ENCODE measurements around the gene VPS25. TPM values are rescaled to one million over a fixed set of nuclear protein-coding genes. Genes with fewer than 3 reads are reported as not detected.
"Not testable (repeated sequence)": the region's sequence is repeated elsewhere in the genome, so short reads cannot be mapped to it uniquely, and the experiment has no call there.

VPS25 gene
- total RNA-seq = 10 to 100 TPM; 61.0 to 63.5 TPM

- Mint-ChIP-seq H3K9me3 (no peaks in the 10 kb centered on the region), H3K36me3 (peaks cover 9% of the 10 kb centered on the region), H3K4me3 (peak within 1 kb of the TSS; percentile 100), H3K27ac (peak within 1 kb of the TSS; percentile 97), H3K27me3 (peaks cover 2% of the 10 kb centered on the region), H3K4me1 (peaks cover 22% of the 10 kb centered on the region)
- peak; percentile 74 for DNase-seq
- ATAC-seq (ENCODE audit: low read depth) = peak; percentile 87
- POLR2A ChIA-PET = interaction anchor here (0.8 to 2.4 kb wide), 20 partner anchors 9 to 595 kb away, joined by 3 to 19 read pairs (median 4); partner anchors contain the start of genes BECN1, CNTD1, COA3 and PLEKHH3
Measured at GRCh38 chr17:42773290-42774035, at the start of gene VPS25. TSS of gene VPS25 (plus strand) at chr17:42773449. CDS start at chr17:42773476, 27 bp downstream.

- POLR2A ChIA-PET = no interaction called here
- H3K36me3 Mint-ChIP-seq = peaks cover 30% of the 10 kb centered on the region
Measured at GRCh38 chr17:42723636-42724035, 49.6 kb upstream of the VPS25 start.

DNA sequence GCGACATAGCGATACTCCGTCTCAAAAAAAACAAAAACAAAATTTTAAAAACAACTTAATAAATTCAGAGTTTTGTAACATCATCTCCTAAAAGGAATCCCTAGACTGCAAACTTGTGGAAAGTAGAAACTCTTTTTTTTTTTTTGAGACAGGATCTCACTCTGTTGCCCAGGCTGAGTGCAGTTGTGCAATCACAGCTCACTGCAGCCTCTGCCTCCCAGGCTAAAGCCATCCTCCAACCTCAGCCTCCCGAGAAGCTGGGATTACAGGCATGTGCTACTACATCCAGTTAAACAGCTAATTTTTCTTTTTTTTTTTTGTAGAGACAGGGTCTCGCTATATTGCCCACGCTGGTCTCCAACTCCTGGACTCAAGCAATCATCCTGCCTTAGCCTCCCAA lies 48.1 kb upstream of the VPS25 start:
- DNase-seq = no peak
- peaks cover 23% of the 10 kb centered on the region for H3K36me3 Mint-ChIP-seq

More at GRCh38 chr17:42723636-42724035, 49.6 kb upstream of the VPS25 start:
- Mint-ChIP-seq H3K9me3 (no peaks in the 10 kb centered on the region), H3K27ac (no peak overlapping the region), H3K4me1 (no peaks in the 10 kb centered on the region), H3K27me3 (no peaks in the 10 kb centered on the region), H3K4me3 (no peak overlapping the region)
- no peak for DNase-seq
- no peak for ATAC-seq (ENCODE audit: low read depth)

DNA sequence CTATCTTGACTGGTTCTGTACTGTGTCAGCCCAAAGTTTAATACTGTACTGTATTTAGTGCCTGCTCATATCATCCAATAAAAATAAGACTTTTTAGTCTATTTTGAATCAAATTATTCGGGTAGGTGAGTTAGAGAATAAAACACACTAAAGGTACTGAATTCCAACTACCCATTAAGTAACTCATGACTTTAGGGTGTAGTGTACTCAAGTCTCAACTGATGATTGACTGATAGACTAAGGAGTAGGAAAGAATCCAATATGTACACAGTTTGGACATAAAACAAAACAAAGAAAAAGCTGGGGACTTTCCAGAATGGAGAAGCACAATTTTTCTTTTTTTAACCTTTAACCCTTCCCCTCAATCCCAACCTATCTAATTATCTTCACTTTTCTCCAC lies 32.5 kb upstream of the VPS25 start:
- Mint-ChIP-seq H3K27me3 (peaks cover 6% of the 10 kb centered on the region), H3K36me3 (no peaks in the 10 kb centered on the region), H3K4me1 (peaks cover 15% of the 10 kb centered on the region), H3K27ac (no peak overlapping the region), H3K9me3 (no peaks in the 10 kb centered on the region), H3K4me3 (no peak overlapping the region)
- DNase-seq = no peak
- ATAC-seq (ENCODE audit: low read depth) = no peak
- POLR2A ChIA-PET = no interaction called here

More for the DNA sequence above, 48.1 kb upstream of the VPS25 start:
- Mint-ChIP-seq H3K9me3 (no peaks in the 10 kb centered on the region), H3K27me3 (no peaks in the 10 kb centered on the region), H3K27ac (no peak overlapping the region), H3K4me1 (no peaks in the 10 kb centered on the region), H3K4me3 (no peak overlapping the region)
- POLR2A ChIA-PET = interaction anchor here (0.5 to 0.9 kb wide), 3 partner anchors 39 to 204 kb away, joined by 3 to 4 read pairs (median 4); partner anchors contain the start of gene VPS25
- ATAC-seq (ENCODE audit: low read depth) = no peak

DNA sequence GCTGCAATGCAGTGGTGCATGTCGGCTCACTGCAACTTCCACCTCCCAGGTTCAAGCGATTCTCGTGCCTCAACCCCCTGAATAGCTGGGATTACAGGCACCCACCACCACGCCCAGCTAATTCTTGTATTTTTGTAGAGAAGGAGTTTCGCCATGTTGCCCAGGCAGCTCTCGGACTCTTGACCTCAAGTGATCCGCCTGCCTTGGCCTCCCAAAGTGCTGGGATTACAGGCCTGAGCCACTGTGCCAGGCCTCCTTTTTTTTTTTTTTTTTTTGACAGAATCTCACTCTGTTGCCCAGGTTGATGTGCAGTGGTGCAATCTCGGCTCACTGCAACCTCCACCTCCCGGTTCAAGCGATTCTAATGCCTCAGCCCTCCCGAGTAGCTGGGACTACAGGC lies 30.3 kb upstream of the VPS25 start:
- H3K36me3 Mint-ChIP-seq; ATAC-seq (ENCODE audit: low read depth); H3K9me3 Mint-ChIP-seq; DNase-seq; H3K27ac Mint-ChIP-seq; H3K4me3 Mint-ChIP-seq: not testable (repeated sequence)
- Mint-ChIP-seq H3K4me1 (peaks cover 15% of the 10 kb centered on the region), H3K27me3 (peaks cover 24% of the 10 kb centered on the region)
- POLR2A ChIA-PET = interaction anchor here (0.6 to 0.7 kb wide), 4 partner anchors 8 to 574 kb away, joined by 3 to 5 read pairs (median 4); no protein-coding TSS in a partner anchor

GRCh38 chr17:42743595-42744282 lies 29.5 kb upstream of the VPS25 start:
- no peak for DNase-seq
- Mint-ChIP-seq H3K4me3 (peak overlapping the region; percentile 97), H3K36me3 (no peaks in the 10 kb centered on the region), H3K27ac (peak overlapping the region; percentile 95), H3K9me3 (no peaks in the 10 kb centered on the region), H3K4me1 (peaks cover 15% of the 10 kb centered on the region), H3K27me3 (peaks cover 31% of the 10 kb centered on the region)
- no peak for ATAC-seq (ENCODE audit: low read depth)
- POLR2A ChIA-PET = interaction anchor here (0.7 kb wide), 1 partner anchor 9 kb away, joined by 4 read pairs; no protein-coding TSS in a partner anchor

- peak overlapping the region; percentile 95 for H3K27ac Mint-ChIP-seq
- peak overlapping the region; percentile 97 for H3K4me3 Mint-ChIP-seq
- POLR2A ChIA-PET = no interaction called here
- H3K4me1 Mint-ChIP-seq = peaks cover 15% of the 10 kb centered on the region
- no peaks in the 10 kb centered on the region for H3K36me3 Mint-ChIP-seq
- H3K27me3 Mint-ChIP-seq = peaks cover 36% of the 10 kb centered on the region
- DNase-seq (no peak), ATAC-seq (ENCODE audit: low read depth) (peak; percentile 55)
- H3K9me3 Mint-ChIP-seq = no peaks in the 10 kb centered on the region
Measured at GRCh38 chr17:42744283-42744805, 28.9 kb upstream of the VPS25 start.

DNA sequence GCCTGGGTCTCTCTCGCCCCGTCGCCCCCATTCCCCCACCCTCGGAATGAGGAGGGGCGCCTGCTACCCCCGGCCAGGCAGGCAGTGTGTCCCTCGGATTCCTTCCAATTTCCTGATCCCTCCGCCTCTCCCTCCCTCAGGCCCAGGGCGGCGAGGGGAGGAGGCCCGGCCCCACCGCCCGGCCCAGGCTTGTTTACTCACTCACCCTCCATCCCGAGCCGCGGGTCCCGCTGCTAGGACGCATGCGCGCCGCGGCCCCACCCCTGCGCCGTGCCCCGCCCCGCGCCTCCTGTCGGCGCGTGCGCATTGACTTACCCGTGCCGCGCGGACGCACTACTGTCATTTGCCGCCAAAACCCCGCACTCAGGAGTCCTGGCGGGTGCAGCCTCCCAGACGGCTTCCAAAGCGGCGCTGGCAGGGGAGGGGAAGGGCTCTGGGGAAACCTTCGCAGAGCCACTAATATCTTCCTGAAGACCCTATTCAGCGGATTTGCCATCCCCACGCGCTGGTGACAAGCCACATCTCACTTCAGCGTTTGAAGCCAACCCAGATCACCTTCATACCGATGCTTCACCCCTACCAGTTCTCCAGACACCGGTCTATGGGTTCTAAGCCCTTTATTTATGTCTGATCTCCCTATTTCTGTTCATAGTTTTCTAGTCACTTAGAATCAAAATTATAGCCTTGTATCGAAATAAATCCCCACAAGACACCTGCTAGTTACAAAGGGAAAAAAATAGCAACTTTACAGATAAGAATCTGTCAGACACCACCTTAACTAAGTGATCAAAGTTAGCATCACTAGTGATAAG lies 28.2 kb upstream of the VPS25 start, which contains the start of gene EZH1:
EZH1 (minus strand) TSS at position 235 of the 812 bp plus-strand sequence. CDS start 16,099 bp downstream, outside the sequence.
- peaks cover 36% of the 10 kb centered on the region for H3K27me3 Mint-ChIP-seq
- H3K9me3 Mint-ChIP-seq = no peaks in the 10 kb centered on the region
- peaks cover 15% of the 10 kb centered on the region for H3K4me1 Mint-ChIP-seq
- POLR2A ChIA-PET = no interaction called here
- ATAC-seq (ENCODE audit: low read depth) (peak; percentile 95), DNase-seq (peak; percentile 97)
- H3K36me3 Mint-ChIP-seq = no peaks in the 10 kb centered on the region
- peak within 1 kb of the TSS; percentile 95 for H3K27ac Mint-ChIP-seq
- H3K4me3 Mint-ChIP-seq = peak within 1 kb of the TSS; percentile 97

GRCh38 chr17:42748202-42748907 lies 24.9 kb upstream of the VPS25 start:
- ATAC-seq (ENCODE audit: low read depth) = no peak
- Mint-ChIP-seq H3K4me3 (no peak overlapping the region), H3K27ac (no peak overlapping the region), H3K27me3 (peaks cover 53% of the 10 kb centered on the region), H3K36me3 (no peaks in the 10 kb centered on the region), H3K4me1 (peaks cover 15% of the 10 kb centered on the region), H3K9me3 (no peaks in the 10 kb centered on the region)
- POLR2A ChIA-PET = no interaction called here
- no peak for DNase-seq

GRCh38 chr17:42748908-42749798 lies 24.1 kb upstream of the VPS25 start:
- Mint-ChIP-seq H3K4me1 (peaks cover 8% of the 10 kb centered on the region), H3K27ac (no peak overlapping the region), H3K27me3 (peaks cover 58% of the 10 kb centered on the region), H3K9me3 (no peaks in the 10 kb centered on the region), H3K36me3 (no peaks in the 10 kb centered on the region), H3K4me3 (no peak overlapping the region)
- POLR2A ChIA-PET = interaction anchor here (0.9 to 1.1 kb wide), 3 partner anchors 11 to 24 kb away, joined by 3 to 4 read pairs (median 3); partner anchors contain the start of genes RAMP2 and VPS25
- ATAC-seq (ENCODE audit: low read depth) (no peak), DNase-seq (no peak)

- no peak overlapping the region for H3K27ac Mint-ChIP-seq
- H3K4me1 Mint-ChIP-seq = no peaks in the 10 kb centered on the region
- ATAC-seq (ENCODE audit: low read depth) = no peak
- POLR2A ChIA-PET = interaction anchor here (1.1 kb wide), 1 partner anchor 17 kb away, joined by 3 read pairs; no protein-coding TSS in a partner anchor
- peaks cover 62% of the 10 kb centered on the region for H3K27me3 Mint-ChIP-seq
- DNase-seq = no peak
- no peak overlapping the region for H3K4me3 Mint-ChIP-seq
- H3K36me3 Mint-ChIP-seq = no peaks in the 10 kb centered on the region
- H3K9me3 Mint-ChIP-seq = no peaks in the 10 kb centered on the region
Measured at GRCh38 chr17:42750739-42751344, 22.4 kb upstream of the VPS25 start.

Data from activated naive CD8-positive, alpha-beta T cell treated with anti-CD3 and anti-CD28 coated beads, Interleukin-2, amount 10 ng/mL, durations not matched to agents 7 days and 5 days (primary cell).